ENCODE measurements around the gene PRKN. TPM values are rescaled to one million over a fixed set of nuclear protein-coding genes. Genes with fewer than 3 reads are reported as not detected.
A peak's percentile ranks its signal among the peaks of the same experiment; 100 is the strongest.

PRKN gene
- total RNA-seq, 4 donors from 2014 or later, result 5.5 to 17.9 (median 6.8) TPM

GRCh38 chr6:162119341-162119740, 608.2 kb downstream of the PRKN start:
- Histone ChIP-seq H3K4me1 (no peaks in the 10 kb centered on the region), H3K9me3 (no peaks in the 10 kb centered on the region), H3K27me3 (no peaks in the 10 kb centered on the region), H3K4me3 (no peak overlapping the region), H3K27ac (no peak overlapping the region), H3K36me3 (no peaks in the 10 kb centered on the region)
- TF ChIP-seq EP300 (IDR thresholded peaks at IDR 0.05) (peak in 1 of 2 donors; percentile 52), POLR2A (IDR thresholded peaks at IDR 0.05) (no peak)
- TF ChIP-seq, protein P1, sequence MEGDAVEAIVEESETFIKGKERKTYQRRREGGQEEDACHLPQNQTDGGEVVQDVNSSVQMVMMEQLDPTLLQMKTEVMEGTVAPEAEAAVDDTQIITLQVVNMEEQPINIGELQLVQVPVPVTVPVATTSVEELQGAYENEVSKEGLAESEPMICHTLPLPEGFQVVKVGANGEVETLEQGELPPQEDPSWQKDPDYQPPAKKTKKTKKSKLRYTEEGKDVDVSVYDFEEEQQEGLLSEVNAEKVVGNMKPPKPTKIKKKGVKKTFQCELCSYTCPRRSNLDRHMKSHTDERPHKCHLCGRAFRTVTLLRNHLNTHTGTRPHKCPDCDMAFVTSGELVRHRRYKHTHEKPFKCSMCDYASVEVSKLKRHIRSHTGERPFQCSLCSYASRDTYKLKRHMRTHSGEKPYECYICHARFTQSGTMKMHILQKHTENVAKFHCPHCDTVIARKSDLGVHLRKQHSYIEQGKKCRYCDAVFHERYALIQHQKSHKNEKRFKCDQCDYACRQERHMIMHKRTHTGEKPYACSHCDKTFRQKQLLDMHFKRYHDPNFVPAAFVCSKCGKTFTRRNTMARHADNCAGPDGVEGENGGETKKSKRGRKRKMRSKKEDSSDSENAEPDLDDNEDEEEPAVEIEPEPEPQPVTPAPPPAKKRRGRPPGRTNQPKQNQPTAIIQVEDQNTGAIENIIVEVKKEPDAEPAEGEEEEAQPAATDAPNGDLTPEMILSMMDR (IDR thresholded peaks at IDR 0.05), result no peak
- WGBS, 2 donors, result 68 to 79% methylated on average over 4 of the region's 4 CpGs
- DNase-seq (ENCODE audit: low spot score in 2 of 2), result peak in 1 of 2 donors; percentile 24

- TF ChIP-seq EP300 (IDR thresholded peaks at IDR 0.05), result no peak
- TF ChIP-seq POLR2A (IDR thresholded peaks at IDR 0.05), result no peak
- no peak for DNase-seq (ENCODE audit: low spot score in 2 of 2)
- Histone ChIP-seq H3K9me3 (no peaks in the 10 kb centered on the region), H3K36me3 (no peaks in the 10 kb centered on the region), H3K4me1 (no peaks in the 10 kb centered on the region), H3K27ac (no peak overlapping the region), H3K4me3 (no peak overlapping the region), H3K27me3 (no peaks in the 10 kb centered on the region)
- 74 to 75% methylated on average over 5 of the region's 5 CpGs for whole genome bisulfite sequencing, 2 donors
These were observed 608.9 kb downstream of the PRKN start for GRCh38 chr6:162118706-162119105.

DNA sequence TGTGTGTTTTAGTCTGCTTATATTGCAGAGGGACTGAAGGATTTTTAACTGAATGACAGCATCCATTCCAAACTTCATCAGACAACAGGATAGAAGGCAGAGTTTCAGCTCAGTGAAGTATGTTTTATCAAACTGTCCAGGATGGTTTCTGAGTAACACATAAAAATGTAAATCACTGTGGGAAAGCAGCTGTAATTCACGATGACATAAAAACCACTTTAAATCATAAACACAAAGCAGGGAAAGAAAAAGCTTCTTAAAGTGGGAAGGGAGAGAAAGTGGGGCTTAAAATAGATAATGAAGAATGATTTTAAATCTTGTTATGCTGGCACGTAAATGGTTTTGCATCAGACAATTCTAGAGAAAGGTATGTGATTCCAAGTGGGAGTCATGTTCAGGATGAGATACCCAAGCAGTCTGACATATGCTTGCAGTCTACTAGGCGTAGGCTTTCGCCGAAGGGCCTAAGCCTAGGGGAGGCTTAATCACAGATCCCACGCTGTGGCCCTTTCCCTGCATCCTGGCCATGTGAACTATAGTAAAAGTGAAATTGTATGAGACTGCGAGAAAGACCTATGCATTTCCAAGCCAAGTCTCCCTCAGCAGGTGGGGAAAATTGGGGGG, 610.6 kb downstream of the PRKN start:
- Histone ChIP-seq H3K9me3 (no peaks in the 10 kb centered on the region), H3K4me3 (no peak overlapping the region), H3K36me3 (no peaks in the 10 kb centered on the region), H3K27ac (no peak overlapping the region), H3K4me1 (no peaks in the 10 kb centered on the region), H3K27me3 (no peaks in the 10 kb centered on the region)
- TF ChIP-seq POLR2A (IDR thresholded peaks at IDR 0.05) (no peak), EP300 (IDR thresholded peaks at IDR 0.05) (no peak)
- TF ChIP-seq, protein P1 (IDR thresholded peaks at IDR 0.05), result no peak
- 87 to 89% methylated on average over 7 of the region's 7 CpGs for WGBS, 2 donors
- no peak for DNase-seq (ENCODE audit: low spot score in 2 of 2)

DNA sequence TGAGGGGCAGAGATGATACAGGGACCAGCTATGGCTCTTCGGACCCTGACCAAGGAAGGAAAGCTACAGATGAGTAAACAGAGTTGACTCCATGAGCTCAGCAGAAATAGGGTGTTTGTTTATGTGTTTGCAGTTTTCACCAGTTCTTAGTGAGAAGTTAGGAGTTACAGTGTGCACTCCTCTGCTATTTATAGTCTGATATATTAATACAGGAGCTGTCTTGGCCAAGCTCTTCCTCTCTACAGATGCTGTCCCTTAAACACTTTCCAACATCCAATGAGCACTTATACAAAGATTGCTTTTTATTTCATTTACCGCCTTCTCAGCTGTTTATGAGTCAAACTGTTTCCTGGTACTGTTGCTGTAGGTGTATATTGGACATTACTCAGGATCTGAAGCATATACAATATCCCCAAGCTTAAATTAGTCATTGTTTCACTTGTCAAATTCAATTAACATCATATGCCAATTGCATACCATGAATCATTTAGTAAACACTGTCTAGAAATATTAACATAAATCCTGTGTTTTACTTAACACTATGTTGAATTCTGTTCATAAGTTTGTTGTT, 618.0 kb downstream of the PRKN start:
- no peak for TF ChIP-seq EP300 (IDR thresholded peaks at IDR 0.05)
- no peak for TF ChIP-seq POLR2A (IDR thresholded peaks at IDR 0.05)
- TF ChIP-seq, protein P1 (IDR thresholded peaks at IDR 0.05), result no peak
- H3K27me3 ChIP-seq, result no peaks in the 10 kb centered on the region
- 87 to 98% methylated on average over 2 of the region's 2 CpGs for WGBS, 2 donors
- H3K9me3 ChIP-seq, result no peaks in the 10 kb centered on the region
- H3K36me3 ChIP-seq, result no peaks in the 10 kb centered on the region
- H3K27ac ChIP-seq, result no peak overlapping the region
- no peaks in the 10 kb centered on the region for H3K4me1 ChIP-seq
- DNase-seq (ENCODE audit: low spot score in 2 of 2), result no peak
- H3K4me3 ChIP-seq, result no peak overlapping the region

DNA sequence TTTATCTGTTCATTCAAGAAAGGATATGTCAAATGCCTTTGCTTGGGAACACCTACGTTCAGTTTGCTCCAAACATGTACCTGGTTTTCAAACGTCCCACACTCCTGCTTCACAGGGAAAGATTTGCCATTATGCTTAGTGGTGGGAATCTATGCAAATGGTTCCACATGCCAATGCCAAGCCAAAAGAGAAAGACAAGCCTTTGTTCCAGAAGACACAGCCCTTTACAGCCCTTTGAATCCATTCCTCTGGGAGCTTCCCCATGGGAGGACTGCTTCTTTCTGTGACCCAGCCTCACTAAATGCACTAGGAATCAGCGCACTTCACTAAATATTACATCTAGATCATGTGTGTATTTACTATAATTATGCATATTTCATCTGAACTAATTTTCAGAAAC, 619.5 kb downstream of the PRKN start:
- H3K4me3 ChIP-seq, result no peak overlapping the region
- TF ChIP-seq POLR2A (IDR thresholded peaks at IDR 0.05), result no peak
- TF ChIP-seq, protein P1 (IDR thresholded peaks at IDR 0.05), result no peak
- TF ChIP-seq EP300 (IDR thresholded peaks at IDR 0.05), result no peak
- no peak overlapping the region for H3K27ac ChIP-seq

More for the DNA sequence above, 619.5 kb downstream of the PRKN start:
- H3K36me3 ChIP-seq, result no peaks in the 10 kb centered on the region
- H3K27me3 ChIP-seq, result no peaks in the 10 kb centered on the region
- no peaks in the 10 kb centered on the region for H3K9me3 ChIP-seq
- no peaks in the 10 kb centered on the region for H3K4me1 ChIP-seq
- WGBS, 2 donors, result 78 to 81% methylated on average over 3 of the region's 3 CpGs
- no peak for DNase-seq (ENCODE audit: low spot score in 2 of 2)

All from tibial nerve (tissue), 4 donors.